ENCODE measurements around the gene PNO1.

Gene PNO1

GRCh38 chr2:68157002-68157401 is 686 bp upstream of the PNO1 start:
- TF ChIP-seq CTCF (IDR thresholded peaks at IDR 0.05; ENCODE audit: low read depth, low read length): no peak
- peak overlapping the region; percentile 93 for H3K4me3 ChIP-seq (ENCODE audit: low read depth, low read length)

GRCh38 chr2:68158134-68158447 is 403 bp downstream of the PNO1 start:
- H3K4me3 ChIP-seq (ENCODE audit: low read depth, low read length): peak overlapping the region; percentile 93
- no peak for TF ChIP-seq CTCF (IDR thresholded peaks at IDR 0.05; ENCODE audit: low read depth, low read length)

GRCh38 chr2:68163641-68164040 is 6.0 kb downstream of the PNO1 start:
- H3K4me3 ChIP-seq (ENCODE audit: low read depth, low read length): no peak overlapping the region

GRCh38 chr2:68167186-68167585 is 9.5 kb downstream of the PNO1 start:
- TF ChIP-seq CTCF (IDR thresholded peaks at IDR 0.05; ENCODE audit: low read depth, low read length): no peak
- no peak overlapping the region for H3K4me3 ChIP-seq (ENCODE audit: low read depth, low read length)

More at GRCh38 chr2:68163641-68164040, 6.0 kb downstream of the PNO1 start:
- no peak for TF ChIP-seq CTCF (IDR thresholded peaks at IDR 0.05; ENCODE audit: low read depth, low read length)

GRCh38 chr2:68169308-68169707 is 11.6 kb downstream of the PNO1 start:
- no peak for TF ChIP-seq CTCF (IDR thresholded peaks at IDR 0.05; ENCODE audit: low read depth, low read length)
- H3K4me3 ChIP-seq (ENCODE audit: low read depth, low read length): no peak overlapping the region

- no peak overlapping the region for H3K4me3 ChIP-seq (ENCODE audit: low read depth, low read length)
- no peak for TF ChIP-seq CTCF (IDR thresholded peaks at IDR 0.05; ENCODE audit: low read depth, low read length)
Measured at GRCh38 chr2:68171146-68171545, 13.5 kb downstream of the PNO1 start.

DNA sequence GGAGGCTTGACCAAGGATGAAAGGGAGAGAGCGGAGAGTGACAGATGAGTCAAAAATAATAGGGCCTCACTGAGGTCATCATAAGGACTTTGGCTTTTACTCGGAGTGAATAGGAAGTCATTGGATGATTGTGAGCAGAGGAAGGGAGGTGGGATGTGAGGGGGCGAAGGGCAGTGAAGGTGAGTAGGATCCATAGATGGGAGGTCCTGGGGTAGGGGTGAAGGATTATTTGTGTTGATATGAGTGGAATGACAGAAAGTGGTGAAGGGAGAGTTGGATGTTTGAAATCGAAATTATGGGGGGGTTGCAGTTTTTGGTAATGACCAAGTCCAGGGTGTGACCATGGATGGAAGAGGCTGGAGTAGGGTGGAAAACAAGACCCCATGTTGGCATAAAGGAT is 14.0 kb downstream of the PNO1 start:
- TF ChIP-seq CTCF (IDR thresholded peaks at IDR 0.05; ENCODE audit: low read depth, low read length): no peak
- H3K4me3 ChIP-seq (ENCODE audit: low read depth, low read length): no peak overlapping the region
